ENCODE results near the gene MROH8.

MROH8 gene

DNA sequence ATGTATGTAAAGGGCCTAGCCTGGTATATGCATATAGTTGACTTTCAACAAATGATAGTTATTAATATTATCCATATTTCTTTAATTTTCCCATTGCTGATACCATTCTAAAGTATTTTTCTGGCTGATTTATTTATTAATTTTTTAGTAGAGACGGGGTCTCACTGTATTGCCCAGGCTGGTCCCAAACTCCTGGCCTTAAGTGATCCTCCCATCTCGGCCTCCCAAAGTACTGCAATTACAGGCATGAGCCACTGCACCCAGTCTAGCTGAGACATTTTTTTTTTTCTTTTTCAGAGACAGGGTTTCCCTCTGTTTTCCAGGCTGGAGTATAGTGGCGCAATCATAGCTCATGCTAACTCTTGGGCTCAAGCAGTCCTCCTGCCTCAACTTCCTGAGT lies 29.8 kb upstream of the MROH8 start:
- Histone ChIP-seq H2AFZ (ENCODE audit: low read depth) (no peak overlapping the region), H3K4me3 (IDR thresholded peaks at IDR 0.05; ENCODE audit: insufficient read depth, low read depth, low read length) (no peak overlapping the region), H3K27ac (no peak overlapping the region), H3K4me1 (ENCODE audit: low read depth, poor library complexity, severe bottlenecking) (no peaks in the 10 kb centered on the region), H3K36me3 (ENCODE audit: insufficient read depth) (peaks cover 33% of the 10 kb centered on the region; the same call in 1 of the 2 replicates), H3K4me2 (no peak overlapping the region), H4K20me1 (ENCODE audit: insufficient read depth) (0 out of 2 replicates have a peak, but pooled peaks cover 4% of the 10 kb centered on the region), H3K79me2 (ENCODE audit: insufficient read depth, low read depth) (peaks cover 2% of the 10 kb centered on the region; the same call in 1 of the 2 replicates), H3K9ac (no peak overlapping the region), H3K27me3 (ENCODE audit: insufficient read depth, low read depth) (no peaks in the 10 kb centered on the region)
- TF ChIP-seq, protein P1, sequence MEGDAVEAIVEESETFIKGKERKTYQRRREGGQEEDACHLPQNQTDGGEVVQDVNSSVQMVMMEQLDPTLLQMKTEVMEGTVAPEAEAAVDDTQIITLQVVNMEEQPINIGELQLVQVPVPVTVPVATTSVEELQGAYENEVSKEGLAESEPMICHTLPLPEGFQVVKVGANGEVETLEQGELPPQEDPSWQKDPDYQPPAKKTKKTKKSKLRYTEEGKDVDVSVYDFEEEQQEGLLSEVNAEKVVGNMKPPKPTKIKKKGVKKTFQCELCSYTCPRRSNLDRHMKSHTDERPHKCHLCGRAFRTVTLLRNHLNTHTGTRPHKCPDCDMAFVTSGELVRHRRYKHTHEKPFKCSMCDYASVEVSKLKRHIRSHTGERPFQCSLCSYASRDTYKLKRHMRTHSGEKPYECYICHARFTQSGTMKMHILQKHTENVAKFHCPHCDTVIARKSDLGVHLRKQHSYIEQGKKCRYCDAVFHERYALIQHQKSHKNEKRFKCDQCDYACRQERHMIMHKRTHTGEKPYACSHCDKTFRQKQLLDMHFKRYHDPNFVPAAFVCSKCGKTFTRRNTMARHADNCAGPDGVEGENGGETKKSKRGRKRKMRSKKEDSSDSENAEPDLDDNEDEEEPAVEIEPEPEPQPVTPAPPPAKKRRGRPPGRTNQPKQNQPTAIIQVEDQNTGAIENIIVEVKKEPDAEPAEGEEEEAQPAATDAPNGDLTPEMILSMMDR (conservative IDR thresholded peaks at IDR 0.05; ENCODE audit: low read depth, low read length) = no peak

DNA sequence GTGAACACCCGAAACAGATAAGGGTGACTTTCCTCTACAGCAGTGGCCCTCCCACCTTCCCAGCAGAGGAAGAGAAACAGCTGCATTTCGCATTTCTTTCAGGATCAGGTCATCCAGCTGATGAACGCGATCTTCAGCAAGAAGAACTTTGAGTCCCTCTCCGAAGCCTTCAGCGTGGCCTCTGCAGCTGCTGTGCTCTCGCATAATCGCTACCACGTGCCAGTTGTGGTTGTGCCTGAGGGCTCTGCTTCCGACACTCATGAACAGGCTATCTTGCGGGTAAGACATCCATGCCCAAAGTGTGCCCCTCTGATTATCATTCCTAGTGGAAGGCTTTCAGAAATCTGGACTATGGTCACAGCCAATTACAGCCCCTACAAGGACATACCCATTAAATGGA lies 27.8 kb upstream of the MROH8 start:
- H2AFZ ChIP-seq (ENCODE audit: low read depth) = no peak overlapping the region
- H3K79me2 ChIP-seq (ENCODE audit: insufficient read depth, low read depth) = peaks cover 4% of the 10 kb centered on the region; the same call in 1 of the 2 replicates
- no peak overlapping the region for H3K4me3 ChIP-seq (IDR thresholded peaks at IDR 0.05; ENCODE audit: insufficient read depth, low read depth, low read length)
- H3K9ac ChIP-seq = no peak overlapping the region
- no peak overlapping the region for H3K27ac ChIP-seq
- 0 out of 2 replicates have a peak, but pooled peaks cover 4% of the 10 kb centered on the region for H4K20me1 ChIP-seq (ENCODE audit: insufficient read depth)
- peaks cover 40% of the 10 kb centered on the region; the same call in 1 of the 2 replicates for H3K36me3 ChIP-seq (ENCODE audit: insufficient read depth)
- H3K27me3 ChIP-seq (ENCODE audit: insufficient read depth, low read depth) = no peaks in the 10 kb centered on the region
- H3K4me1 ChIP-seq (ENCODE audit: low read depth, poor library complexity, severe bottlenecking) = peaks cover 1% of the 10 kb centered on the region
- TF ChIP-seq, protein P1 (conservative IDR thresholded peaks at IDR 0.05; ENCODE audit: low read depth, low read length) = no peak
- H3K4me2 ChIP-seq = no peak overlapping the region

DNA sequence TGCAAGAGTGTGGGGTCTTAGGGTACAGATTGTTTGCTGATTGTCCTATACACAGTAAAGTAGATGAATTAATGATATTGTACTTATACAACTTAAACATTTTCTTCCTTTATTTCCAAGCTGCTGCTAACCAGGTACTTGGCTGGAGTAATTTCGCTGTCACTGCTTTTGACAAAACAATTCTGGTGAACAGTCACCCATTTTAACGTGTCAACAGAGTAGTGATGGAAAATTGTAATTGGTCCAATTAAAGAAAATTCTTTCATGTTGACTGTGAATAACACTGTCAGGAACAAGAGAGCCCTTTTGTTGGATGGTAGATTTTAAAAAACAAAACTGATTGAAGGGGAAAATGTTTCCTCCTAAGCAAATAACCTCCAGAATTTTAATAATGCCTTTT lies 26.4 kb upstream of the MROH8 start:
- no peak overlapping the region for H3K4me2 ChIP-seq
- H3K27ac ChIP-seq = no peak overlapping the region
- TF ChIP-seq, protein P1 (conservative IDR thresholded peaks at IDR 0.05; ENCODE audit: low read depth, low read length) = no peak
- 0 out of 2 replicates have a peak, but pooled peaks cover 4% of the 10 kb centered on the region for H4K20me1 ChIP-seq (ENCODE audit: insufficient read depth)
- H3K79me2 ChIP-seq (ENCODE audit: insufficient read depth, low read depth) = peaks cover 4% of the 10 kb centered on the region; the same call in 1 of the 2 replicates
- peaks cover 40% of the 10 kb centered on the region; the same call in 1 of the 2 replicates for H3K36me3 ChIP-seq (ENCODE audit: insufficient read depth)
- H3K4me1 ChIP-seq (ENCODE audit: low read depth, poor library complexity, severe bottlenecking) = peaks cover 6% of the 10 kb centered on the region
- H3K27me3 ChIP-seq (ENCODE audit: insufficient read depth, low read depth) = no peaks in the 10 kb centered on the region
- H3K9ac ChIP-seq = no peak overlapping the region
- no peak overlapping the region for H2AFZ ChIP-seq (ENCODE audit: low read depth)
- H3K4me3 ChIP-seq (IDR thresholded peaks at IDR 0.05; ENCODE audit: insufficient read depth, low read depth, low read length) = no peak overlapping the region

DNA sequence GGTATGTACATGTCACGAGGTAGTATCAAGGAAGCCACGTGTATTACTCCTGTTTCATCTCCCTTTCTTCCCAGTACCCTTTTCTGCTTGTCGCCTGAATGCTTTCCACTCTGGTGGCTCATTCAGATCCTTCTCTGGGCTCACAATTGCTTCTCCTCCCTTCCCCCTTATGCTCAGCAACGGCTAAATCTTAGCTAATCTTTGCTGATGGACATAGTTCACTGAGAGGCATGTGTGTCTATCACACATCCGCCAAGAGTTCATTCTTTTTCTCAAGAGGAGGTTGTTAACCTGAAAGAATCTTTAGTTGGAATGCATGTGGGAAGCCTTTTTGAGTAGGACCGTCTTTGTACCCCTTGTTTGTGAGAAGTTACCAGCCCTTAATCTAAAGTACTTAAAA lies 25.8 kb upstream of the MROH8 start:
- Histone ChIP-seq H3K4me3 (IDR thresholded peaks at IDR 0.05; ENCODE audit: insufficient read depth, low read depth, low read length) (no peak overlapping the region), H3K27me3 (ENCODE audit: insufficient read depth, low read depth) (no peaks in the 10 kb centered on the region), H3K79me2 (ENCODE audit: insufficient read depth, low read depth) (peaks cover 4% of the 10 kb centered on the region; the same call in 1 of the 2 replicates), H3K36me3 (ENCODE audit: insufficient read depth) (peaks cover 42% of the 10 kb centered on the region; the same call in 1 of the 2 replicates), H4K20me1 (ENCODE audit: insufficient read depth) (peaks cover 8% of the 10 kb centered on the region; the same call in 1 of the 2 replicates), H3K9ac (no peak overlapping the region), H3K4me2 (no peak overlapping the region), H2AFZ (ENCODE audit: low read depth) (no peak overlapping the region), H3K4me1 (ENCODE audit: low read depth, poor library complexity, severe bottlenecking) (peaks cover 6% of the 10 kb centered on the region), H3K27ac (no peak overlapping the region)
- TF ChIP-seq, protein P1 (conservative IDR thresholded peaks at IDR 0.05; ENCODE audit: low read depth, low read length) = no peak

Data from KMS-11 (cell line).